Type B pancreatic cell (in vitro differentiated cells): Measurements from ENCODE around the gene RNF40. TPM values are rescaled to one million over a fixed set of nuclear protein-coding genes. Genes with fewer than 3 reads are reported as not detected.

Source experiments
- DNase-seq: peaks from one replicate; pipeline ENCODE4 v3.0.0; 2021; ENCODE audit warnings: mixed read lengths; ENCODE audit not compliant: unreplicated experiment; ENCODE audit errors: extremely low spot score
- H3K27ac Mint-ChIP-seq: 2 replicates; pipeline ENCODE4 v1.8.0; 2021; ENCODE audit warnings: mild to moderate bottlenecking, mixed read lengths
- H3K27me3 Mint-ChIP-seq: 2 replicates; pipeline ENCODE4 v1.8.0; 2021; ENCODE audit warnings: mixed read lengths
- H3K36me3 Mint-ChIP-seq: 2 replicates; pipeline ENCODE4 v1.8.0; 2021; ENCODE audit warnings: mixed read lengths
- H3K4me1 Mint-ChIP-seq: one replicate; pipeline ENCODE4 v1.8.0; 2021; ENCODE audit warnings: mixed read lengths; ENCODE audit not compliant: unreplicated experiment
- H3K4me3 Mint-ChIP-seq: 2 replicates; pipeline ENCODE4 v1.8.0; 2021; ENCODE audit warnings: mild to moderate bottlenecking, mixed read lengths
- H3K9me3 Mint-ChIP-seq: 2 replicates; pipeline ENCODE4 v1.8.0; 2021; ENCODE audit warnings: mixed read lengths
- total RNA-seq: library from RNA; stranded (reverse); gene quantifications from 2 replicates; pipeline ENCODE4 v1.2.1, GENCODE V29; 2021; ENCODE audit warnings: low replicate concordance
- TF ChIP-seq, protein P1 (sequence below): fragments of 200-600 bp; sonication (generic); conservative IDR thresholded peaks from 2 replicates; pipeline ENCODE4 v1.5.0; 2021; ENCODE audit warnings: antibody characterized with exemption, mild to moderate bottlenecking

Gene RNF40
- total RNA-seq, 1 donor from 2014 or later: 131 TPM

DNA sequence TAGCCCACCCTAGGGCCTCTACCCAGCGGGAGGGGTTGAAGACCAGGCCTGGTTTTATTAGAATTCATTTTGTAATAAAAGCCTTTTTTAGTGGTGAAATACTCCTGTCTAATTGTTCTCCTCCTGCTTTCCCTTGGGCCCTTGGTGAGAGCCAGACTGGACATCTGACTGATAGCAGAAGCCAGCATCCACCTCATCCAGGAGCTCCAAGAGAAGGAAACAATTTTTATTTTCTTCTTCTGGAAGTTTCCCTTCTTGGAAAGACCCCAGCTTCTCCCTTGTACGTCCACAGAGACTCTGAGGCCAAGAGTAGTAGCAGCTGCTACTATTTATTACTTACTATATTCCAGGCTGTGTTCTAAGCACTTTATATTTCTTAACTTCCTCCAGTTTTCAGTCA, 17.9 kb upstream of the RNF40 start:
- no peaks in the 10 kb centered on the region for H3K9me3 Mint-ChIP-seq
- H3K4me1 Mint-ChIP-seq: peaks cover 13% of the 10 kb centered on the region
- peak overlapping the region; percentile 29 for H3K4me3 Mint-ChIP-seq

DNA sequence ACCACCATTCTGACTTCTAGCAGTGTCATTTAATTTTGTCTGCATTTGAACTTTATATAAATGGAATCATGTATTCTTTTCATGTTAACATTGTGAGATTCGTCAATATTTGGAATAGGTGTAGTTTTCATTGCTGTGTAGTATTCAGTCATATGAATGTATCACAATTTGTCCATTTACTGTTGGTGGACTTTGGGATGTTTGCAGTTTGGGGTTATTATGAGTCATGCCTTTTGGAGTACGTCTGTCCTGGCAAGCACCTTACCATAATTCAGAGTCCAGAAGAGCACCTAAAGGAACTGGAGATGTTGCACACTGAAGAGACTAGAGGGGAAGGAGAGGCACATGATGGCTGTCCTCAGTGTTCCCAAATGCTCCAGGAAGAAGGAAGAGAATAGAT, 17.0 kb upstream of the RNF40 start:
- TF ChIP-seq, protein P1, sequence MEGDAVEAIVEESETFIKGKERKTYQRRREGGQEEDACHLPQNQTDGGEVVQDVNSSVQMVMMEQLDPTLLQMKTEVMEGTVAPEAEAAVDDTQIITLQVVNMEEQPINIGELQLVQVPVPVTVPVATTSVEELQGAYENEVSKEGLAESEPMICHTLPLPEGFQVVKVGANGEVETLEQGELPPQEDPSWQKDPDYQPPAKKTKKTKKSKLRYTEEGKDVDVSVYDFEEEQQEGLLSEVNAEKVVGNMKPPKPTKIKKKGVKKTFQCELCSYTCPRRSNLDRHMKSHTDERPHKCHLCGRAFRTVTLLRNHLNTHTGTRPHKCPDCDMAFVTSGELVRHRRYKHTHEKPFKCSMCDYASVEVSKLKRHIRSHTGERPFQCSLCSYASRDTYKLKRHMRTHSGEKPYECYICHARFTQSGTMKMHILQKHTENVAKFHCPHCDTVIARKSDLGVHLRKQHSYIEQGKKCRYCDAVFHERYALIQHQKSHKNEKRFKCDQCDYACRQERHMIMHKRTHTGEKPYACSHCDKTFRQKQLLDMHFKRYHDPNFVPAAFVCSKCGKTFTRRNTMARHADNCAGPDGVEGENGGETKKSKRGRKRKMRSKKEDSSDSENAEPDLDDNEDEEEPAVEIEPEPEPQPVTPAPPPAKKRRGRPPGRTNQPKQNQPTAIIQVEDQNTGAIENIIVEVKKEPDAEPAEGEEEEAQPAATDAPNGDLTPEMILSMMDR: no peak
- peak overlapping the region; percentile 40 for H3K27ac Mint-ChIP-seq
- no peaks in the 10 kb centered on the region for H3K9me3 Mint-ChIP-seq
- peaks cover 28% of the 10 kb centered on the region for H3K36me3 Mint-ChIP-seq
- H3K4me3 Mint-ChIP-seq: no peak overlapping the region
- peaks cover 12% of the 10 kb centered on the region for H3K4me1 Mint-ChIP-seq
- H3K27me3 Mint-ChIP-seq: no peaks in the 10 kb centered on the region
- no peak for DNase-seq

More for the DNA sequence above, 17.9 kb upstream of the RNF40 start:
- Mint-ChIP-seq H3K27ac (peak overlapping the region; percentile 73), H3K36me3 (peaks cover 29% of the 10 kb centered on the region), H3K27me3 (no peaks in the 10 kb centered on the region)
- TF ChIP-seq, protein P1: no peak
- DNase-seq: no peak

DNA sequence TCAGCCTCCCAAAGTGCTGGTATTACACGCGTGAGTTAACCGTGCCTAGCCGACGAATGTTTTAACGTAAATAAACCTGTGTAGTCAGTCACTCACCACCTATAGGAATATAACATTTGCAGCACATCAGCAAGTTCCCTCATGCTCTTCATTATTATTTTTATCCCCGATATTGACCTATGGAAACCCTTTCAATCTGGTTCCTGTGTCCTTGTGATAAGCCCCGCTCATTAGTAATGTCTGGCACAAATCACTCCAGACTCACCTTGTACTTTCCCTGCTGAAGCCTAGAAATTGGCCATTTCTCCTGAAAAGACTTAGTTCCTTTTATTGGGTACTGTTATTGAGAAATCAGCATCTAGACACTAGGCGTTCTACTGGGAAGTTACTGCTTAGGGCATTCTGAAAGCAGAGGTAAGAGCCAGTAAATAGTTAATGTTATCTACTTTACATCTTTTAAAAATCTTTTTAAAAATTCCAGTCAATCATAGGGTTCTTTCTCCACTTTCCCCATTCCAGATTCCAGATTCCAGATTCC, 15.4 kb upstream of the RNF40 start:
- TF ChIP-seq, protein P1: no peak
- no peaks in the 10 kb centered on the region for H3K4me1 Mint-ChIP-seq
- no peaks in the 10 kb centered on the region for H3K9me3 Mint-ChIP-seq
- no peaks in the 10 kb centered on the region for H3K27me3 Mint-ChIP-seq
- H3K36me3 Mint-ChIP-seq: peaks cover 20% of the 10 kb centered on the region
- H3K4me3 Mint-ChIP-seq: no peak overlapping the region
- no peak for DNase-seq
- H3K27ac Mint-ChIP-seq: peak overlapping the region; percentile 89

DNA sequence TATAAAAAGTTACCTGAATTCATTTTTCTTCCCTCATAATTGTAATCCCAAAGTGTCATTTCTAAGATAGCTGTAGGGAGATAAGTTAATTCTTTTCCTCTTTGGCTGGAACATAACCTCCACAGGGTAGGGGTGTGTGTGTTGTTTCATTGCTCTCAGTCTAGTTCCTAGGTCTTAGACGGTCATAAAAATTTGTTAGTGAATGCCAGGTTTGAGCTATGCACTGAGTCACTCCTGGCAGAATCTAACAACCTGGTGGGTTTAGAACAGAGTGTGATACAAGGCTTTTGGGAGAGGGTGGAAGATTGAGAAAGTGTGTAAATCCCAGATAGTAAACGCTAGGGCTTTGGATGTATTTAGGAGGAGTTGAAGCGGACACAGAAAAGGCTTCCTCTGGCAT, 14.8 kb upstream of the RNF40 start:
- no peak for DNase-seq
- H3K27me3 Mint-ChIP-seq: no peaks in the 10 kb centered on the region
- no peaks in the 10 kb centered on the region for H3K4me1 Mint-ChIP-seq
- TF ChIP-seq, protein P1: no peak
- peaks cover 14% of the 10 kb centered on the region for H3K36me3 Mint-ChIP-seq
- peak overlapping the region; percentile 89 for H3K27ac Mint-ChIP-seq
- peak overlapping the region; percentile 94 for H3K4me3 Mint-ChIP-seq
- H3K9me3 Mint-ChIP-seq: no peaks in the 10 kb centered on the region

DNA sequence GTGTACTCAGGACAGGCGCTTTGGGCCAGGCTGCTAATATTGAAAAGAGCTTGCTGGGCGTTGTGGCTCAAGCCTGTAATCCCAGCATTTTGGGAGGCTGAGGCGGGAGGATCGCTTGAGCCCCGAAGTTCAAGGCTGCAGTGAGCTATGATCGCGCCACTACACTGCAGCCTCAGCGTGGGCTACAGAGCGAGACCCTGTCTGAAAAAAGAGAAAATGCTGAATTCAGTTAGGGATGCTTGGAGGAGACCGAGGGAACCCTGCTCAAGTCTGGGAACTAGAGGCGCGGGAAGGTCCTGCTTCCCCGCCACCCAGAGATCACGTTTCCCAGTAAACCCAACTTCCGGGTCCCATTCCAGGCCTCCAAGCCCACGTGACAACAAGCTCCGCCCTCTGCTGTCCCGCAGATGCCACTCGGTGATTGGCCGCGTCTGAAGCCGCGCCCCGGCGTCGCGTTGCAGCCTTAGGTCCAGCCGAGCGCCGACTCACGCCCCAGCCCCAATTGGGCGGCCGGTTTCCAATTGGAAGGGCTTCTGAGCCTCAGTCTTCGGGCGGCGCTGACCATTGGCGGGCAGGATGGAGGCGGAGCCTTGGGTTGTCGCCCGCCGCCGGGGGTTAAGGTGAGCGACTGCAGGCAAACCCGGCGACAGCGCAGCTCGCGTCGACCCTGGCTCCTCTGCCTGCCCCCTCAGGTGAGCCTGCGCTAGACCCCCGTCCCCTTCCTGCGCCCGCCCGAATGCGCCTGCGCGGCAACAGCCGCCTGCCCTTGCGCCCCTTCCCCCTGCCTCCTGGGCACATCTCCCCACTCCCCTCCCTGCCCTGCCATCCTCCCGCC, 14.1 kb upstream of the RNF40 start, which contains the start of gene PHKG2:
TSS of gene PHKG2 (plus strand) at position 627 of the 835 bp plus-strand sequence. CDS start 396 bp downstream, outside the sequence.
- TF ChIP-seq, protein P1: no peak
- Mint-ChIP-seq H3K36me3 (peaks cover 14% of the 10 kb centered on the region), H3K4me3 (peak within 1 kb of the TSS; percentile 94), H3K27me3 (no peaks in the 10 kb centered on the region), H3K9me3 (no peaks in the 10 kb centered on the region), H3K27ac (peak within 1 kb of the TSS; percentile 89), H3K4me1 (no peaks in the 10 kb centered on the region)
- peak; percentile 98 for DNase-seq
